SK-N-MC (cell line): ENCODE measurements around the gene C22orf39.

Experiments used
- EZH2 ChIP-seq: fragments of 200-600 bp; sonication (generic); IDR thresholded peaks from one replicate; pipeline ENCODE4 v1.6.1; 2017; ENCODE audit warnings: antibody characterized with exemption
- FOXP2 ChIP-seq: optimal IDR thresholded peaks from 2 replicates; pipeline ENCODE3; 2011; ENCODE audit warnings: mild to moderate bottlenecking, moderate library complexity; ENCODE audit not compliant: insufficient read depth; ENCODE audit errors: extremely low read length, control extremely low read depth
- POLR2AphosphoS5 ChIP-seq: IDR thresholded peaks from 2 replicates; pipeline ENCODE4 v1.6.1; 2012; ENCODE audit warnings: mild to moderate bottlenecking, low read depth, low read length, borderline replicate concordance

- TF ChIP-seq EZH2 = no peak
- TF ChIP-seq POLR2AphosphoS5 = no peak
- TF ChIP-seq FOXP2 = no peak
Measured at GRCh38 chr22:19482297-19482696, 34.8 kb upstream of the C22orf39 start.
